ENCODE results near the gene MYO9A. TPM values are rescaled to one million over a fixed set of nuclear protein-coding genes. Genes with fewer than 3 reads are reported as not detected.

The MYO9A gene
- polyA plus RNA-seq, 3 donors, result 3.9 to 6.6 (median 5.0) TPM

GRCh38 chr15:71920573-71920972, 197.4 kb downstream of the MYO9A start:
- Histone ChIP-seq H2AFZ (ENCODE audit: insufficient read depth, low read depth, low read length, poor library complexity, severe bottlenecking) (no peak overlapping the region), H3K9ac (ENCODE audit: insufficient read depth, low read length, poor library complexity, severe bottlenecking) (no peak overlapping the region), H3K27ac (ENCODE audit: low read depth in 1 of 2, low read length in 2 of 2) (no peak overlapping the region), H3K9me3 (replicated peaks in 1 of 2; ENCODE audit: control insufficient read depth in 1 of 2, insufficient read depth in 1 of 2, low read length in 2 of 2) (no peaks in the 10 kb centered on the region), H3K4me3 (replicated peaks in 1 of 3; ENCODE audit: low read depth in 2 of 3, low read length in 3 of 3) (no peak overlapping the region), H3K4me2 (replicated peaks; ENCODE audit: extremely low read depth, low read length, poor library complexity, severe bottlenecking) (no peak overlapping the region), H3K27me3 (ENCODE audit: control insufficient read depth in 2 of 2, insufficient read depth in 2 of 2, low read length in 2 of 2) (no peaks in the 10 kb centered on the region), H3K36me3 (replicated peaks in 1 of 2; ENCODE audit: control insufficient read depth in 1 of 2, insufficient read depth in 2 of 2, low read length in 2 of 2) (no peaks in the 10 kb centered on the region), H4K20me1 (ENCODE audit: insufficient read depth, low read length) (no peaks in the 10 kb centered on the region), H3K4me1 (ENCODE audit: control insufficient read depth in 1 of 2, insufficient read depth in 2 of 2, low read length in 2 of 2) (no peaks in the 10 kb centered on the region), H3K79me2 (ENCODE audit: insufficient read depth, low read length) (no peaks in the 10 kb centered on the region)
- Mint-ChIP-seq H3K9me3 (peaks cover 0 to 2% (median 0%) of the 10 kb centered on the region in 7 donors), H3K27ac (no peak overlapping the region), H3K4me1 (no peaks in the 10 kb centered on the region), H3K27me3 (ENCODE audit: low read depth in 3 of 3) (no peaks in the 10 kb centered on the region), H3K36me3 (peaks cover 4 to 6% of the 10 kb centered on the region in 2 donors), H3K4me3 (no peak overlapping the region)
- intact Hi-C loops (cut with micrococcal nuclease), result no loop called here
- TF ChIP-seq CTCF (IDR thresholded peaks at IDR 0.05), result no peak
- 100% methylated on average over 6 of the region's 6 CpGs for WGBS (ENCODE audit: insufficient coverage)
- no peak for DNase-seq

GRCh38 chr15:71916834-71917233, 201.1 kb downstream of the MYO9A start:
- H3K79me2 ChIP-seq (ENCODE audit: insufficient read depth, low read length), result no peaks in the 10 kb centered on the region
- H3K36me3 ChIP-seq (replicated peaks in 1 of 2; ENCODE audit: control insufficient read depth in 1 of 2, insufficient read depth in 2 of 2, low read length in 2 of 2), result no peaks in the 10 kb centered on the region
- no peak for DNase-seq
- H3K27me3 Mint-ChIP-seq (ENCODE audit: low read depth in 3 of 3), result no peaks in the 10 kb centered on the region
- H3K27me3 ChIP-seq (ENCODE audit: control insufficient read depth in 2 of 2, insufficient read depth in 2 of 2, low read length in 2 of 2), result no peaks in the 10 kb centered on the region
- no peak overlapping the region for H2AFZ ChIP-seq (ENCODE audit: insufficient read depth, low read depth, low read length, poor library complexity, severe bottlenecking)
- no peak overlapping the region for H3K9ac ChIP-seq (ENCODE audit: insufficient read depth, low read length, poor library complexity, severe bottlenecking)
- no peak for TF ChIP-seq CTCF (IDR thresholded peaks at IDR 0.05)
- no peak overlapping the region for H3K4me2 ChIP-seq (replicated peaks; ENCODE audit: extremely low read depth, low read length, poor library complexity, severe bottlenecking)
- WGBS (ENCODE audit: insufficient coverage), result 94% methylated on average over 2 of the region's 3 CpGs
- no peaks in the 10 kb centered on the region for H4K20me1 ChIP-seq (ENCODE audit: insufficient read depth, low read length)
- H3K4me3 ChIP-seq (replicated peaks in 1 of 3; ENCODE audit: low read depth in 2 of 3, low read length in 3 of 3), result no peak overlapping the region
- intact Hi-C loops (cut with micrococcal nuclease), result no loop called here
- H3K4me3 Mint-ChIP-seq, result no peak overlapping the region
- peaks cover 0 to 8% (median 3%) of the 10 kb centered on the region in 7 donors for H3K9me3 Mint-ChIP-seq
- no peaks in the 10 kb centered on the region for H3K4me1 Mint-ChIP-seq
- no peaks in the 10 kb centered on the region for H3K9me3 ChIP-seq (replicated peaks in 1 of 2; ENCODE audit: control insufficient read depth in 1 of 2, insufficient read depth in 1 of 2, low read length in 2 of 2)
- peaks cover 12 to 18% of the 10 kb centered on the region in 2 donors for H3K36me3 Mint-ChIP-seq
- no peaks in the 10 kb centered on the region for H3K4me1 ChIP-seq (ENCODE audit: control insufficient read depth in 1 of 2, insufficient read depth in 2 of 2, low read length in 2 of 2)
- H3K27ac ChIP-seq (ENCODE audit: low read depth in 1 of 2, low read length in 2 of 2), result no peak overlapping the region
- no peak overlapping the region for H3K27ac Mint-ChIP-seq
